ENCODE data around the gene CPEB4. TPM values are rescaled to one million over a fixed set of nuclear protein-coding genes. Genes with fewer than 3 reads are reported as not detected.

The CPEB4 gene
- total and polyA plus RNA-seq, 2 experiments from 2014 or later = 5.9 to 10.2 TPM

DNA sequence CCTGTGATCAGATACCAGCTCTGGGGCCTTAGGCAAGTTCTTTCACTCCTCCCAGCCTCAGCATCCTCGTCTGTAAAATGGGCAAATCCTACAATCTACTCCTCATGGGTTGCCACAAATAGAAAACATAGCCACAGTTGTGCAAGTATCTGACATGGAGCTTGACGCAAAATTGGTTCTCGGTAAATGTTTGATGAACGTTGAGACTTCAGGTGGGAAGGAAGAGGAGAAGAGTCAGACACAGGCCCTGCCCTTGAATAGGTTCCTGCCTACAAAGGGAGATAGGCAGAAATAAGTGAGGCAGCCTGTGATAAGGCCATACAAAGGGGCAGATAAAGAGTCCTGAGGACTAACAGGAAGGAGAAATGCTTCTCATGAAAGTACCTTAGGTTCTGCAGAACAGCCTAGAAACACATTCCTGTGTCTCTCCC, 26.1 kb upstream of the CPEB4 start:
- no peak overlapping the region for H3K4me3 ChIP-seq
- no peaks in the 10 kb centered on the region for H3K9me3 Mint-ChIP-seq
- ATAC-seq = no peak

DNA sequence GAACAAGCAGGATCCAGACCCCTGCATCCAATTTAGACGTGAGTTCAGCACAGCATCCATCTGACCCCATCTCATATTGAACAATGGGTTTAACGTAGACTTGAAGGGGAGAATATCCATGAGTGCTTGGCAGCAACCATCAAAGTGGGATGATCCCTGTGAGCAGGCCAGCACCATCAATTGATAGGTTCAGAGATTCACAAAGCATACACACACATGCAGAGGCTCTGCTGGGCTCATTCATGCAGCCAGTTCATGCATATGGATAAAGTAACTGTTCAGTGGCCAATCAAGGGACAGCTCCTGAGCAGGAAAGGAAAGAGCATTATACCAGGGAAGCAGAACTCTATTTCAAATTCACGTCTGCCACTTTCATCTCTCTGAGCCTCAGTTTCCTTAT, 24.8 kb upstream of the CPEB4 start:
- no peak overlapping the region for H3K4me2 ChIP-seq
- no peak for ATAC-seq
- peaks cover 11% of the 10 kb centered on the region for H3K27me3 Mint-ChIP-seq (ENCODE audit: insufficient read depth, low read depth, poor library complexity)
- TF ChIP-seq, protein P1, sequence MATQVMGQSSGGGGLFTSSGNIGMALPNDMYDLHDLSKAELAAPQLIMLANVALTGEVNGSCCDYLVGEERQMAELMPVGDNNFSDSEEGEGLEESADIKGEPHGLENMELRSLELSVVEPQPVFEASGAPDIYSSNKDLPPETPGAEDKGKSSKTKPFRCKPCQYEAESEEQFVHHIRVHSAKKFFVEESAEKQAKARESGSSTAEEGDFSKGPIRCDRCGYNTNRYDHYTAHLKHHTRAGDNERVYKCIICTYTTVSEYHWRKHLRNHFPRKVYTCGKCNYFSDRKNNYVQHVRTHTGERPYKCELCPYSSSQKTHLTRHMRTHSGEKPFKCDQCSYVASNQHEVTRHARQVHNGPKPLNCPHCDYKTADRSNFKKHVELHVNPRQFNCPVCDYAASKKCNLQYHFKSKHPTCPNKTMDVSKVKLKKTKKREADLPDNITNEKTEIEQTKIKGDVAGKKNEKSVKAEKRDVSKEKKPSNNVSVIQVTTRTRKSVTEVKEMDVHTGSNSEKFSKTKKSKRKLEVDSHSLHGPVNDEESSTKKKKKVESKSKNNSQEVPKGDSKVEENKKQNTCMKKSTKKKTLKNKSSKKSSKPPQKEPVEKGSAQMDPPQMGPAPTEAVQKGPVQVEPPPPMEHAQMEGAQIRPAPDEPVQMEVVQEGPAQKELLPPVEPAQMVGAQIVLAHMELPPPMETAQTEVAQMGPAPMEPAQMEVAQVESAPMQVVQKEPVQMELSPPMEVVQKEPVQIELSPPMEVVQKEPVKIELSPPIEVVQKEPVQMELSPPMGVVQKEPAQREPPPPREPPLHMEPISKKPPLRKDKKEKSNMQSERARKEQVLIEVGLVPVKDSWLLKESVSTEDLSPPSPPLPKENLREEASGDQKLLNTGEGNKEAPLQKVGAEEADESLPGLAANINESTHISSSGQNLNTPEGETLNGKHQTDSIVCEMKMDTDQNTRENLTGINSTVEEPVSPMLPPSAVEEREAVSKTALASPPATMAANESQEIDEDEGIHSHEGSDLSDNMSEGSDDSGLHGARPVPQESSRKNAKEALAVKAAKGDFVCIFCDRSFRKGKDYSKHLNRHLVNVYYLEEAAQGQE (IDR thresholded peaks at IDR 0.05; ENCODE audit: unreplicated experiment) = no peak
- TF ChIP-seq ZNF331 (CRISPR knock-in tag; IDR thresholded peaks at IDR 0.05; ENCODE audit: low read depth) = no peak
- no peak for TF ChIP-seq POLR2AphosphoS5 (IDR thresholded peaks at IDR 0.05; ENCODE audit: low read depth)
- TF ChIP-seq, protein P2, sequence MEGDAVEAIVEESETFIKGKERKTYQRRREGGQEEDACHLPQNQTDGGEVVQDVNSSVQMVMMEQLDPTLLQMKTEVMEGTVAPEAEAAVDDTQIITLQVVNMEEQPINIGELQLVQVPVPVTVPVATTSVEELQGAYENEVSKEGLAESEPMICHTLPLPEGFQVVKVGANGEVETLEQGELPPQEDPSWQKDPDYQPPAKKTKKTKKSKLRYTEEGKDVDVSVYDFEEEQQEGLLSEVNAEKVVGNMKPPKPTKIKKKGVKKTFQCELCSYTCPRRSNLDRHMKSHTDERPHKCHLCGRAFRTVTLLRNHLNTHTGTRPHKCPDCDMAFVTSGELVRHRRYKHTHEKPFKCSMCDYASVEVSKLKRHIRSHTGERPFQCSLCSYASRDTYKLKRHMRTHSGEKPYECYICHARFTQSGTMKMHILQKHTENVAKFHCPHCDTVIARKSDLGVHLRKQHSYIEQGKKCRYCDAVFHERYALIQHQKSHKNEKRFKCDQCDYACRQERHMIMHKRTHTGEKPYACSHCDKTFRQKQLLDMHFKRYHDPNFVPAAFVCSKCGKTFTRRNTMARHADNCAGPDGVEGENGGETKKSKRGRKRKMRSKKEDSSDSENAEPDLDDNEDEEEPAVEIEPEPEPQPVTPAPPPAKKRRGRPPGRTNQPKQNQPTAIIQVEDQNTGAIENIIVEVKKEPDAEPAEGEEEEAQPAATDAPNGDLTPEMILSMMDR (conservative IDR thresholded peaks at IDR 0.05; ENCODE audit: low read depth in 2 of 2) = no peak
- TF ChIP-seq CREB1 (CRISPR knock-in tag; IDR thresholded peaks at IDR 0.05; ENCODE audit: low read depth) = no peak
- no peak for TF ChIP-seq EZH2 (IDR thresholded peaks at IDR 0.05; ENCODE audit: low read depth, unreplicated experiment)
- H4K20me1 ChIP-seq (replicated peaks; ENCODE audit: insufficient read depth) = no peaks in the 10 kb centered on the region
- H3K4me3 Mint-ChIP-seq = no peak overlapping the region
- no peak overlapping the region for H3K27ac Mint-ChIP-seq
- no peak overlapping the region for H3K27ac ChIP-seq (ENCODE audit: low read depth)
- no peaks in the 10 kb centered on the region for H3K27me3 ChIP-seq (ENCODE audit: insufficient read depth)
- DNase-seq (ENCODE audit: low spot score) = no peak
- H3K4me1 Mint-ChIP-seq = peaks cover 22% of the 10 kb centered on the region; the same call in 2 of the 3 replicates
- H3K9me2 ChIP-seq (ENCODE audit: insufficient read depth) = no peaks in the 10 kb centered on the region
- no peaks in the 10 kb centered on the region for H3F3A ChIP-seq (replicated peaks; ENCODE audit: low read depth)
- H3K36me3 Mint-ChIP-seq (ENCODE audit: low read depth) = no peaks in the 10 kb centered on the region; the same call in 1 of the 3 replicates
- H3K9me3 Mint-ChIP-seq = peaks cover 4% of the 10 kb centered on the region; the same call in 1 of the 3 replicates
- H3K4me3 ChIP-seq = no peak overlapping the region
- H3K4me1 ChIP-seq (ENCODE audit: insufficient read depth) = no peaks in the 10 kb centered on the region; the same call in 1 of the 2 replicates
- H3K79me2 ChIP-seq (replicated peaks; ENCODE audit: insufficient read depth) = no peaks in the 10 kb centered on the region
- H2AFZ ChIP-seq = no peak overlapping the region
- no peaks in the 10 kb centered on the region for H3K36me3 ChIP-seq (ENCODE audit: insufficient read depth)

More for the DNA sequence above, 26.1 kb upstream of the CPEB4 start:
- Histone ChIP-seq H2AFZ (no peak overlapping the region; the same call in 1 of the 2 replicates), H3K27me3 (ENCODE audit: insufficient read depth) (no peaks in the 10 kb centered on the region), H4K20me1 (replicated peaks; ENCODE audit: insufficient read depth) (no peaks in the 10 kb centered on the region), H3K4me2 (no peak overlapping the region), H3K36me3 (ENCODE audit: insufficient read depth) (no peaks in the 10 kb centered on the region), H3K27ac (ENCODE audit: low read depth) (no peak overlapping the region), H3K4me1 (ENCODE audit: insufficient read depth) (no peaks in the 10 kb centered on the region; the same call in 1 of the 2 replicates), H3F3A (replicated peaks; ENCODE audit: low read depth) (no peaks in the 10 kb centered on the region), H3K79me2 (replicated peaks; ENCODE audit: insufficient read depth) (no peaks in the 10 kb centered on the region), H3K9me2 (ENCODE audit: insufficient read depth) (no peaks in the 10 kb centered on the region)
- no peak for DNase-seq (ENCODE audit: low spot score)
- Mint-ChIP-seq H3K36me3 (ENCODE audit: low read depth) (no peaks in the 10 kb centered on the region), H3K27ac (no peak overlapping the region), H3K4me1 (peaks cover 21% of the 10 kb centered on the region; the same call in 2 of the 3 replicates), H3K4me3 (no peak overlapping the region), H3K27me3 (ENCODE audit: insufficient read depth, low read depth, poor library complexity) (peaks cover 11% of the 10 kb centered on the region)
- no peak for TF ChIP-seq EZH2phosphoT487 (IDR thresholded peaks at IDR 0.05; ENCODE audit: unreplicated experiment)
- no peak for TF ChIP-seq ZNF331 (CRISPR knock-in tag; IDR thresholded peaks at IDR 0.05; ENCODE audit: low read depth)
